Measurements from ENCODE around the gene IFTAP.

The IFTAP gene

GRCh38 chr11:36605221-36606216 is 11.2 kb downstream of the IFTAP start:
- TF ChIP-seq CTCF (IDR thresholded peaks at IDR 0.05; ENCODE audit: low read depth, low read length, missing control alignments), result no peak
- no peak overlapping the region for H3K4me3 ChIP-seq (replicated peaks; ENCODE audit: low read depth, low read length)
- DNase-seq (ENCODE audit: extremely low read depth, low read depth), result no peak

- DNase-seq (ENCODE audit: extremely low read depth, low read depth), result no peak
- H3K4me3 ChIP-seq (replicated peaks; ENCODE audit: low read depth, low read length), result no peak overlapping the region
- TF ChIP-seq CTCF (IDR thresholded peaks at IDR 0.05; ENCODE audit: low read depth, low read length, missing control alignments), result no peak
Measured at GRCh38 chr11:36608491-36609199, 14.3 kb downstream of the IFTAP start.

GRCh38 chr11:36609383-36609782 is 15.1 kb downstream of the IFTAP start:
- no peak for TF ChIP-seq CTCF (IDR thresholded peaks at IDR 0.05; ENCODE audit: low read depth, low read length, missing control alignments)
- DNase-seq (ENCODE audit: extremely low read depth, low read depth), result no peak
- H3K4me3 ChIP-seq (replicated peaks; ENCODE audit: low read depth, low read length), result no peak overlapping the region

- H3K4me3 ChIP-seq (replicated peaks; ENCODE audit: low read depth, low read length), result no peak overlapping the region
- no peak for DNase-seq (ENCODE audit: extremely low read depth, low read depth)
- no peak for TF ChIP-seq CTCF (IDR thresholded peaks at IDR 0.05; ENCODE audit: low read depth, low read length, missing control alignments)
Measured at GRCh38 chr11:36615826-36616225, 21.5 kb downstream of the IFTAP start.

GRCh38 chr11:36617543-36618362 is 23.5 kb downstream of the IFTAP start:
- DNase-seq (ENCODE audit: extremely low read depth, low read depth), result no peak

More at GRCh38 chr11:36617543-36618362, 23.5 kb downstream of the IFTAP start:
- TF ChIP-seq CTCF (IDR thresholded peaks at IDR 0.05; ENCODE audit: low read depth, low read length, missing control alignments), result no peak
- no peak overlapping the region for H3K4me3 ChIP-seq (replicated peaks; ENCODE audit: low read depth, low read length)

Data from HFF-Myc (cell line).